WTC11 (cell line): ENCODE results near the gene ALG5. TPM values are rescaled to one million over a fixed set of nuclear protein-coding genes. Genes with fewer than 3 reads are reported as not detected.

Source experiments
- ATAC-seq: fragments of 200-7000 bp; cut with Tn5 transposase; 2 replicates; pipeline ENCODE4 v1.10.0; 2021; ENCODE audit warnings: mild to moderate bottlenecking, moderate library complexity
- CTCF ChIA-PET: fragments of 300-600 bp; sonication (Branson Sonifier 250); formaldehyde crosslinking; loops from one replicate; lab custom pipeline; 2021; ENCODE audit warnings: antibody characterized with exemption; lab: Charles Lee
- POLR2A ChIA-PET: fragments of 350-600 bp; sonication (Branson Sonifier 250); formaldehyde crosslinking; loops from one replicate; lab custom pipeline; 2021; ENCODE audit warnings: antibody characterized with exemption; lab: Charles Lee
- DNase-seq: peaks from one replicate; pipeline ENCODE4 v3.0.0; 2021; ENCODE audit warnings: low spot score
- H3K27ac Mint-ChIP-seq: 2 replicates; pipeline ENCODE4 v1.8.0; 2021; ENCODE audit warnings: mixed read lengths
- H3K27me3 Mint-ChIP-seq: 2 replicates; pipeline ENCODE4 v1.8.0; 2021; ENCODE audit warnings: low read depth, mild to moderate bottlenecking, moderate library complexity, mixed read lengths
- H3K36me3 Mint-ChIP-seq: 2 replicates; pipeline ENCODE4 v1.8.0; 2021; ENCODE audit warnings: mixed read lengths
- H3K4me1 Mint-ChIP-seq: 2 replicates; pipeline ENCODE4 v1.8.0; 2022; ENCODE audit warnings: mixed read lengths
- H3K4me3 Mint-ChIP-seq: 2 replicates; pipeline ENCODE4 v1.8.0; 2021; ENCODE audit warnings: mild to moderate bottlenecking, moderate library complexity, mixed read lengths
- H3K9me3 Mint-ChIP-seq: 2 replicates; pipeline ENCODE4 v1.8.0; 2021; ENCODE audit warnings: mixed read lengths
- AR ChIP-seq: fragments of 250-450 bp; sonication (Bioruptor Pico); IDR thresholded peaks from 2 replicates; pipeline ENCODE4 v1.9.0; 2021; ENCODE audit warnings: mild to moderate bottlenecking
- ATF1 ChIP-seq: sonication (generic); formaldehyde crosslinking; IDR thresholded peaks from 2 replicates; pipeline ENCODE4 v1.8.1; 2023; ENCODE audit warnings: mild to moderate bottlenecking, moderate library complexity, missing genetic modification reagents
- ATF6 ChIP-seq: sonication (generic); formaldehyde crosslinking; IDR thresholded peaks from 2 replicates; pipeline ENCODE4 v1.8.1; 2023; ENCODE audit warnings: mild to moderate bottlenecking, missing genetic modification reagents
- CDX4 ChIP-seq: fragments of 250-450 bp; sonication (Bioruptor Pico); IDR thresholded peaks from 2 replicates; pipeline ENCODE4 v1.9.0; 2021; ENCODE audit warnings: moderate library complexity, mild to moderate bottlenecking, inconsistent platforms, borderline replicate concordance
- ERG ChIP-seq: fragments of 250-450 bp; sonication (Bioruptor Pico); IDR thresholded peaks from 2 replicates; pipeline ENCODE4 v1.8.0; 2021; ENCODE audit warnings: mild to moderate bottlenecking
- FOXK1 ChIP-seq: sonication (generic); formaldehyde crosslinking; IDR thresholded peaks from 2 replicates; pipeline ENCODE4 v1.8.0; 2022; ENCODE audit warnings: mild to moderate bottlenecking, moderate library complexity, missing genetic modification reagents
- HMGXB4 ChIP-seq: sonication (generic); formaldehyde crosslinking; IDR thresholded peaks from 2 replicates; pipeline ENCODE4 v1.8.1; 2023; ENCODE audit warnings: mild to moderate bottlenecking, moderate library complexity, missing genetic modification reagents
- NFE2L1 ChIP-seq: sonication (generic); formaldehyde crosslinking; IDR thresholded peaks from 2 replicates; pipeline ENCODE4 v1.8.1; 2023; ENCODE audit warnings: missing genetic modification reagents
- RELA ChIP-seq: sonication (generic); formaldehyde crosslinking; IDR thresholded peaks from 2 replicates; pipeline ENCODE4 v1.8.1; 2022; ENCODE audit warnings: missing genetic modification reagents, mild to moderate bottlenecking, borderline replicate concordance
- SP1 ChIP-seq: sonication (generic); formaldehyde crosslinking; conservative IDR thresholded peaks from 2 replicates; pipeline ENCODE4 v1.8.1; 2022; ENCODE audit warnings: missing genetic modification reagents
- USF2 ChIP-seq: sonication (generic); formaldehyde crosslinking; IDR thresholded peaks from 2 replicates; pipeline ENCODE4 v1.8.1; 2023; ENCODE audit warnings: mild to moderate bottlenecking, missing genetic modification reagents, moderate library complexity
- ZNF138 ChIP-seq: sonication (generic); formaldehyde crosslinking; conservative IDR thresholded peaks from 2 replicates; pipeline ENCODE4 v1.8.1; 2022; ENCODE audit warnings: mild to moderate bottlenecking, moderate library complexity, missing genetic modification reagents
- ZNF317 ChIP-seq: sonication (generic); formaldehyde crosslinking; IDR thresholded peaks from 2 replicates; pipeline ENCODE4 v1.8.1; 2023; ENCODE audit warnings: low read depth, mild to moderate bottlenecking, moderate library complexity, missing genetic modification reagents, borderline replicate concordance
- ZNF423 ChIP-seq: fragments of 250-450 bp; sonication (Bioruptor Pico); IDR thresholded peaks from 2 replicates; pipeline ENCODE4 v2.1.2; 2022; ENCODE audit warnings: mild to moderate bottlenecking, moderate library complexity
- ZNF671 ChIP-seq: fragments of 250-450 bp; sonication (Bioruptor Pico); IDR thresholded peaks from 2 replicates; pipeline ENCODE4 v1.8.0; 2021; ENCODE audit warnings: mild to moderate bottlenecking
- total RNA-seq: library from RNA; stranded (reverse); gene quantifications from 3 replicates; pipeline ENCODE4 v1.2.3, GENCODE V29; 2021

ALG5 gene
- total RNA-seq, 1 experiment from 2014 or later: 18.4 TPM

- POLR2A ChIA-PET: no interaction called here
- H3K36me3 Mint-ChIP-seq: peaks cover 5% of the 10 kb centered on the region; the same call in 1 of the 2 replicates
Measured at GRCh38 chr13:36945078-36945477, 54.1 kb downstream of the ALG5 start.

More at GRCh38 chr13:36945078-36945477, 54.1 kb downstream of the ALG5 start:
- CTCF ChIA-PET: interaction anchor here (0.6 to 1.2 kb wide), 2 partner anchors 87 to 1103 kb away, joined by 3 read pairs; no protein-coding TSS in a partner anchor
- Mint-ChIP-seq H3K4me1 (no peaks in the 10 kb centered on the region), H3K27ac (no peak overlapping the region), H3K9me3 (no peaks in the 10 kb centered on the region), H3K27me3 (no peaks in the 10 kb centered on the region), H3K4me3 (no peak overlapping the region)
- no peak for TF ChIP-seq ZNF317
- TF ChIP-seq FOXK1 (CRISPR knock-in tag): no peak
- no peak for TF ChIP-seq ATF6 (CRISPR knock-in tag)
- no peak for TF ChIP-seq AR (CRISPR knock-in tag)
- TF ChIP-seq ZNF138: no peak
- no peak for TF ChIP-seq NFE2L1
- TF ChIP-seq RELA (CRISPR knock-in tag): no peak
- no peak for TF ChIP-seq ERG (CRISPR knock-in tag)
- TF ChIP-seq CDX4 (CRISPR knock-in tag): no peak
- TF ChIP-seq USF2 (CRISPR knock-in tag): no peak
- TF ChIP-seq SP1 (CRISPR knock-in tag): no peak
- TF ChIP-seq ZNF671 (CRISPR knock-in tag): no peak
- TF ChIP-seq ZNF423 (CRISPR knock-in tag): no peak
- no peak for TF ChIP-seq HMGXB4
- TF ChIP-seq ATF1 (CRISPR knock-in tag): no peak
- no peak for ATAC-seq
- no peak for DNase-seq
